Measurements from ENCODE around the gene SH3GL3. TPM values are rescaled to one million over a fixed set of nuclear protein-coding genes. Genes with fewer than 3 reads are reported as not detected.

SH3GL3 gene
- total and polyA plus RNA-seq, 2 donors: 2.9 to 8.9 TPM

DNA sequence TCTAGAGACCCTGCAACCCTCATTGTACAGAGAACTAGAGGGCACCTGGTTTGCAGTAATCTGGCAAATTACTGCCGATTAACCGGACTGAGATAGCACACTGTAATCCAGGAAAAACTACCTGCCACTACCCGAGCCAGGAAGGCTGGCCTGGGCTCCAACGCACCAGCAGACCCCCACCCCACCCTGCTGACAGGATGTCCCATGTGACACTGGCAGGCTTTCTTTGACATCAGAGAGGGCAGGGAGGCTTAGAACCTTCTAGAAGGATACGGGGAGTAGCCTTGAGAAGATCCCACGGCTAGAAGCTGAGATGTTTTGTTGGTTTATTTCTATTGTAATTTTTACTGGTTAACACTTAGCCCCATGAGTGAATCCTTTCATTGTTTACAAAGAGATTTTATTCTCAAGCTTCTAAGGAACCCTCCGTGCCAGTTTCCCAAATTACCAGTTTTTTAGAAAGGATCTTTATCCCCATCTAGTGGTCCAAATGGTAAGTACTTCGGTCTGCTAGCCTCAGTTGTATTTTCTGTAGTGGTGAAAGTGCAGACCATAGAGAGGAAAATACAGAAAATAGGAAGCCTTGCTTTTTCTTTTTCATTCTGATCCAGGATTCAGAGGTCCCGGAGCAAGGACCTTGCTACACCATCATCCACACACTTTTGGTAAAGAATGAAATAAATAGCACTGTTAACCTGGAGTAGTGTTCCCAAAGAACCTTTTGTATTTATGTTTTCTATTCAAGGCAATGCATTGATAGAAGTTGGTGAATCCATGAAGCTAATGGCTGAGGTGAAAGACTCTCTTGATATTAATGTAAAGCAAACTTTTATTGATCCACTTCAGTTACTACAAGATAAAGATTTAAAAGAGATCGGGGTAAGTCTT lies 124.9 kb downstream of the SH3GL3 start:
- Histone ChIP-seq H3K27ac (ENCODE audit: low read depth) (no peak overlapping the region), H3K4me1 (ENCODE audit: insufficient read depth) (no peaks in the 10 kb centered on the region), H3K4me3 (ENCODE audit: low read depth, low read length) (no peak overlapping the region), H3K36me3 (ENCODE audit: insufficient read depth) (no peaks in the 10 kb centered on the region)
- no peak for DNase-seq (ENCODE audit: extremely low spot score)
- WGBS: 52% methylated on average over 10 of the region's 10 CpGs

DNA sequence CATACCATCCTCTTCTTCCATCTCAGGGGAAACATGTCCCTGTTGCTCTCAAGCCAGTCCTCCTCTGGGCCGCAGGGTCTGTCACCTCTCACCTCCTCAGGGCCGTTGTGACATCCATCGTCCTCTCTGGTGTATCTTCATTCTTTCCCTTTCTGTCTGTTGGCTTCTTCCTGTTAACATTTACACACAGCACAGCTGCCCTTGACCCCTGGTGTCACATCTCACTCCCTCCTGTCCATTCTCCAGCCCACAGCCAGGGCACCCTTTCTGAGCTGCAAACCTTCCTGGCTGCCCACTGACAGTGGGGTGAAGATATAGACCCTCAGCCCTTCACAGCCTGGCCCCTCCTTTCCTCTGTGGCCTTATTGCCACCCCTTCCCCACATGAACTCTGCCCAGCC lies 127.2 kb downstream of the SH3GL3 start:
- H3K27ac ChIP-seq (ENCODE audit: low read depth): no peak overlapping the region
- 78% methylated on average over 3 of the region's 3 CpGs for WGBS
- no peaks in the 10 kb centered on the region for H3K36me3 ChIP-seq (ENCODE audit: insufficient read depth)
- no peaks in the 10 kb centered on the region for H3K4me1 ChIP-seq (ENCODE audit: insufficient read depth)
- H3K4me3 ChIP-seq (ENCODE audit: low read depth, low read length): no peak overlapping the region
- no peak for DNase-seq (ENCODE audit: extremely low spot score)

DNA sequence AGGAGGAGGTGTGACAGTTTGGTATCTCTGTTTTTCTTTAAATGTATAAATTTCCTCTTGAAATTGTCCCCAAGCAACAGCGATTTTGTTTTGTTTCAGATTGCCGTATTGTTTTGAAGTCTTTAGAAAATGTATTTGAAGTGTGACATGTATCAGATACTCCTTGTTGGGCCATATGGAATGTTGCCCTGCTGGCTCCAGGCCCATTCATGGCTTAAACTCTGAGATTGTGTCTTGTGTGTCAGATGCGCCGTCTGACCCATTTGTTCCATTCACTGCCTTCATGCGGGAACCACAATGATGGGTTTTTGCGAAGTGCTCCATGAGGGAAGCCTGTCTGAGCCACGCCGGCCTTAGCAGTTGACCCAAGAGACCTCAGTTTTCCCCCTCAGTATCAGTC lies 131.6 kb downstream of the SH3GL3 start:
- Histone ChIP-seq H3K36me3 (ENCODE audit: insufficient read depth) (no peaks in the 10 kb centered on the region), H3K27ac (ENCODE audit: low read depth) (no peak overlapping the region), H3K4me1 (ENCODE audit: insufficient read depth) (no peaks in the 10 kb centered on the region), H3K4me3 (ENCODE audit: low read depth, low read length) (no peak overlapping the region)
- 91% methylated on average over 8 of the region's 8 CpGs for WGBS
- no peak for DNase-seq (ENCODE audit: extremely low spot score)

DNA sequence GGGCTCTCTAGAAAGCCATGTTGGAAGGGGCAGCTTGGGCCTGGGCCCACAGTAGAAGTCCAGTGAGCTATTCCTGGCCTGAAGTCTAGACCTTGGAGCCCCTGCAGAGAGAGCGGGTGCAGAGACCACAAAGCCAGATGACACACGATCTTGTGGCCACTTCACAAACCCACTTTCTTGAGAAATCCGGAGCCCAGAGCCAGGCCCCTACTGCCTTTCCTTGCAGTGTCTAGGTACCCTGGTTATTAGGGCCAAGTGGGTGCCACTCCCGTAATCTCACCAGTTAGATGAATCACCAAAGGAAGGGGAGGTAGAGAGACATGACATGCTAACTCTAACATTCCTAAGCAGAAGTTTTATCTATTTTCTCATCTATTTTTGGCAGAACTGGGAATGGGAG lies 134.2 kb downstream of the SH3GL3 start:
- DNase-seq (ENCODE audit: extremely low spot score): no peak
- Histone ChIP-seq H3K4me1 (ENCODE audit: insufficient read depth) (no peaks in the 10 kb centered on the region), H3K36me3 (ENCODE audit: insufficient read depth) (no peaks in the 10 kb centered on the region), H3K4me3 (ENCODE audit: low read depth, low read length) (no peak overlapping the region), H3K27ac (ENCODE audit: low read depth) (no peak overlapping the region)
- WGBS: 93% methylated on average over 4 of the region's 4 CpGs

DNA sequence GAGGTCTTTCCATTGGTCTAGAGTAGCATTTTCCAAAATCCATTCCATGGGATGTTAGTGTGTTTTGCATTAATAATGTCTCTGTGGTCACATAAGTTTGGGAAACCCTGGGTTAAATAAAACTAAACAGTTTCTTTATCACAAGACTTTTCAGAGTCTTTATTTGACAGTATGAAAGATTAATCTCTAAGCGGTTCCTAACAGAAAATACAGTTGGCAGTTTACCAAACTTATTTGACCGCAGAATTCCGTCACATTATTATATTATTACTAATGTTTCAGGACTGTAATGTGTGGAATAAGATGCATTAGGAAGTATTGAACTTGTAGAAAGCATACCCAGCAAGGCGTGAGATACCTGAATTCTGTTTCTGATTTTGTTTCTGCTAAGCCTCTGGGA lies 135.2 kb downstream of the SH3GL3 start:
- Histone ChIP-seq H3K4me3 (ENCODE audit: low read depth, low read length) (no peak overlapping the region), H3K27ac (ENCODE audit: low read depth) (no peak overlapping the region), H3K36me3 (ENCODE audit: insufficient read depth) (no peaks in the 10 kb centered on the region), H3K4me1 (ENCODE audit: insufficient read depth) (no peaks in the 10 kb centered on the region)
- DNase-seq (ENCODE audit: extremely low spot score): no peak
- 50% methylated on average over 4 of the region's 4 CpGs for whole genome bisulfite sequencing

DNA sequence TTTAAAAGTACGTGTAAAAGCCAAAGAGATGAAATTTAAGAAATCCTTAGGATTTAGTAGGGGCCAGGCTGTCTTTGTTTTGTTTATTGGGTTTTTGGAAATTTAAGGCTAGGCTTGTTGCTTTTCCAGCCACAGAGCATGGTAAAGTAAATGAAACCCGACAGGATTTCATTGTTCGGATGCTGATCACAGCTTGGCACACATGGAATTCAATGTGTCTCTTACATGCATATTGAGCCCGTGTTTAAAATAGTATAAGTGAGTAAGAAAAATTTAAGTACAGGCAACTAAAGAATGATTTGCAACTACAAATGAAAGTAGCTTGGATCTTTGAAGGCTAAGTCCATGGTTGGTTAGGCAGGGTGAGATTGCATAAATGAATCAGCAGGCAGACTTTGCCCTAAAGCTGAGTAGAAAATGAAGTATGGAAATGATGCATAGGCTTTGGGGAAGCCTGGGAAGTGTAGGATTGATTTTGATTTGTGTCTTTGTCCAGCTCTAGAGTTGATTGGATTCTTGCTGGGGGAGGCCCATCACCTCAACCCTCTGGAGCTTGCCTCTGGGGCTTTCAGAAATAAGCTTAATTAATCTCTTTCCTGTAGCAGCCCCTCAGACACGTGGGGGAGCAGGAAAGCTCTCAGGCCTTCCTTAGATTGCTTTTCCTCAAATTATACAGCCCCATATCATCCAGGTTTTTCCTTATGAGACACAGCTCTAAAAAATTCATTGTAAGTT lies 138.6 kb downstream of the SH3GL3 start:
- Histone ChIP-seq H3K36me3 (ENCODE audit: insufficient read depth) (no peaks in the 10 kb centered on the region), H3K27ac (ENCODE audit: low read depth) (no peak overlapping the region), H3K4me3 (ENCODE audit: low read depth, low read length) (no peak overlapping the region), H3K4me1 (ENCODE audit: insufficient read depth) (no peaks in the 10 kb centered on the region)
- DNase-seq (ENCODE audit: extremely low spot score): no peak
- WGBS: 55% methylated on average over 5 of the region's 5 CpGs

DNA sequence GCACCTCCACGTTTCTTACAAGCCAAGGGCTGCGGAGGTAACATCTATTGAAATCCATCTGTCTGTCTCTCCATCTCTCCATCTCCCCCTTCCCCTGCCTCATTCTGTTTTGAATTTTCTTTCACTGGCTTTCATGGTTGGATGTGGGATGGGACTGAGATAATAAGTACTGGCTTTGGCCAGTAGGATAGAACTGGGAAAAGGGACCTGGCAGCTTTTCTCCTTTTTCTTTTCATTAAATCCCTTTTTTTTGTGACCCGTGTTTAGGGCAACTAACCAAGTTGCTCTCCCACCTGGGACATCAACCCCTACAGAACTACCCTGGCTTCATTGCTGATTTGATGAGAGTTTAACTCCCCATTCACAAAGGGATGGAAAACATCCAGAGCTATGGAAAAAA lies 139.9 kb downstream of the SH3GL3 start:
- H3K4me3 ChIP-seq (ENCODE audit: low read depth, low read length): no peak overlapping the region
- no peak for DNase-seq (ENCODE audit: extremely low spot score)
- H3K27ac ChIP-seq (ENCODE audit: low read depth): no peak overlapping the region
- WGBS: 74% methylated on average over 3 of the region's 3 CpGs
- no peaks in the 10 kb centered on the region for H3K4me1 ChIP-seq (ENCODE audit: insufficient read depth)
- no peaks in the 10 kb centered on the region for H3K36me3 ChIP-seq (ENCODE audit: insufficient read depth)

DNA sequence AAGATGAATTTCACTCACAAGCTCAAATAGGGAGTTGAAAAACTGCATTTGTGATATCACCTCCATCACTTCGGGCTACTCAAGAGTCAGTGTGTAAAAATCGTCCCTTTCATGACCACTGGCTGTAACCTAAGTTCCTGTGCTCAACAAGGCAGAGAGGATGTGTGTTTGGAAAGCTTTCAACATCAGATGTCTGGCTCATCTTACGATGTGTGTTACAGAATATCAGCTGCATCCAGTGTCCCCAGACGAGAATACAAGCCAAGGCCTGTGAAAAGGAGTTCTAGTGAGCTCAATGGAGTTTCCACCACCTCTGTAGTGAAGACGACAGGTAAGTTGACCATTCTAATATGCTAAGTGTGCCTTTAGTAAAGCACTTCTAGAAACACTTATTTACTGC lies 141.3 kb downstream of the SH3GL3 start:
- Histone ChIP-seq H3K4me3 (ENCODE audit: low read depth, low read length) (no peak overlapping the region), H3K36me3 (ENCODE audit: insufficient read depth) (no peaks in the 10 kb centered on the region), H3K27ac (ENCODE audit: low read depth) (no peak overlapping the region), H3K4me1 (ENCODE audit: insufficient read depth) (no peaks in the 10 kb centered on the region)
- no peak for DNase-seq (ENCODE audit: extremely low spot score)
- 72% methylated on average over 5 of the region's 5 CpGs for WGBS

DNA sequence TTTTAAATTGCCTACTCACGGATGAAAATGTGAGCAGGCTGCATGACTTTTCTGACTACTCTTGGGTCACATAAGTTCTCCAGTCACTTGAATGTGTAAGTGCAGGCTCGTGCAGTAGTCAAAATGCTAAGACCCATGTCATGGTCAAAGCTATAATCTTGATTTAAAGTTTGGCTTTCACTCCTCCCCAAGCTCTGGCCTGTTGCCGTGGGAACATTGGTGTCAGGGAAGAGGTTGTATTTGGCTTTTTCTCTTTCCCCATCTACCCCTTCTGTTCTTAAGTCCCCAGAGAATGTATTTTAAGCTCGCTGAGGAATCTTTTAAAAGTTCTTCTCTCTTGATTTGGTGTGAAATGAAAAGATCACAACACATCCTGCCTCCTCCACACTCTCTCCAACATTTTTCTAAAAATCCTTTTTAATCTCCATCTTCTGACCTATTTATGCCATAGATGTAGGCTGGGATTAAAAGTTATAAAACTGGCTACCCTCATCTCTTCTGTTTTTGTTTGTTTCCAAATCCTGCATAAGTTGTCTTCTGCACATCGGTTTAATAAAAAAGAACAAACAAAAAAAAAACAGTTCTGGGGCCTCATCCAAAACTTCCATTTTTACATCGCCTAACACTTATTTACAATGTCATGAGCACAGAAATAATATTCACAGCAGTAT lies 145.4 kb downstream of the SH3GL3 start:
- Histone ChIP-seq H3K4me1 (ENCODE audit: insufficient read depth) (no peaks in the 10 kb centered on the region), H3K4me3 (ENCODE audit: low read depth, low read length) (no peak overlapping the region), H3K36me3 (ENCODE audit: insufficient read depth) (no peaks in the 10 kb centered on the region), H3K27ac (ENCODE audit: low read depth) (no peak overlapping the region)
- no peak for DNase-seq (ENCODE audit: extremely low spot score)
- WGBS: 28% methylated on average over 6 of the region's 6 CpGs

DNA sequence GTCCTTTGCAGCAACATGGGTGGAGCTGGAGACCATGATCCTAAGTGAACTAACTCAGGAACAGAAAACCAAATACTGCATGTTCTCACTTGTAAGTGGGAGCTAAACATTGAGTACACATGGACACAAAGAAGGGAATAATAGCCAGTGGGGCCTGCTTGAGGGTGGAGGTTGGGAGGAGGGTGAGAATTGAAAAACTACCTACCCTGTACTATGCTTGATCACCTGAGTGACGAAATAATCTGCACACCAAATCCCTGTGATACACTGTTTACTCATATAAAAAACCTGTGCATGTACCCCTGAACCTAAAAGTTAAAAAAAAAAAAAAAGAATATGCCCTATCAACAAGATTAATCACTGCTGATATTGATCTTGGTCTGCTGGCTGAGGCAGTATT lies 148.1 kb downstream of the SH3GL3 start:
- 85% methylated on average over 1 of the region's 1 CpG for WGBS

DNA sequence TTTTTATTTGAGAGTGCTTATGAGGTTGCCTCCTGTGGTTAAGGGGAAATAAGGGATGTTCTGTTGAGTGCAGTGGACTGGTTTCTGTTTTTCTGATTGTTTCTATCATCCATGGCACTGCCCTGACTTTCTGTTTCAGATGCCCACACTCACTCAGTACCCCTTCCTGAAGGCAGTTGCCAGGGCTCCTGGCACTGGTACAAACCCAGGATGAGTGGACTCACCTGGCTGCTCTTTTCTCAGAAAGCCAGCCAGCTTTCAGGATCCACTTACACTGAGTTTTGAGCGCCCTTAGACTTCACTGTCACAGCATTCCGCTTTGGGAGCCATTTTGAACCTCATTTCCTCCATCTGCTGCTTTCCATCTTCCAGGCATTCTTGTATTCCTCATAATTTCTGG lies 150.9 kb downstream of the SH3GL3 start:
- 96% methylated on average over 2 of the region's 2 CpGs for WGBS
- Histone ChIP-seq H3K4me1 (ENCODE audit: insufficient read depth) (no peaks in the 10 kb centered on the region), H3K36me3 (ENCODE audit: insufficient read depth) (no peaks in the 10 kb centered on the region), H3K27ac (ENCODE audit: low read depth) (no peak overlapping the region), H3K4me3 (ENCODE audit: low read depth, low read length) (no peak overlapping the region)
- DNase-seq (ENCODE audit: extremely low spot score): no peak

More for the DNA sequence above, 148.1 kb downstream of the SH3GL3 start:
- H3K4me1 ChIP-seq (ENCODE audit: insufficient read depth): no peaks in the 10 kb centered on the region
- H3K36me3 ChIP-seq (ENCODE audit: insufficient read depth): no peaks in the 10 kb centered on the region
- DNase-seq (ENCODE audit: extremely low spot score): no peak
- no peak overlapping the region for H3K4me3 ChIP-seq (ENCODE audit: low read depth, low read length)
- no peak overlapping the region for H3K27ac ChIP-seq (ENCODE audit: low read depth)

DNA sequence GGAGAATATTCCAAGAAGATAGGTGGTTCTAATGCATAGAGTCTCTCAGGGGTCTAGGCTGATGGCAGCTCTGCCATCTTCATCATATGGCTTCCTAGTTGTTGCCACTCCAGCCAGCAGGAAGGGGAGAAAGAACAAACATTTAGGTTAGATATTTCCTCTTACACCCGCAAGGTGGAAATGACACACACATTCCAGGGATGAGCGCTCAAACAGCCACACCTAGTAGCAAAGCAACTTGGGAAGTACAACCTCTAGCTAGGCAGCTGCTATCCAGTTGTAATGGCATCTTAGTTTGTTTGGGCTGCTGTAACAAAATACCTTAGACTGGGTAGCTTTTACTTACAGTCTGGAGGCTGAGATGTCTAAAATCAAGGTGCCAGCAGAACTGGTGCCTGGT lies 154.9 kb downstream of the SH3GL3 start:
- no peaks in the 10 kb centered on the region for H3K36me3 ChIP-seq (ENCODE audit: insufficient read depth)
- WGBS: 91% methylated on average over 2 of the region's 2 CpGs
- no peak overlapping the region for H3K4me3 ChIP-seq (ENCODE audit: low read depth, low read length)
- no peaks in the 10 kb centered on the region for H3K4me1 ChIP-seq (ENCODE audit: insufficient read depth)
- no peak overlapping the region for H3K27ac ChIP-seq (ENCODE audit: low read depth)
- no peak for DNase-seq (ENCODE audit: extremely low spot score)

DNA sequence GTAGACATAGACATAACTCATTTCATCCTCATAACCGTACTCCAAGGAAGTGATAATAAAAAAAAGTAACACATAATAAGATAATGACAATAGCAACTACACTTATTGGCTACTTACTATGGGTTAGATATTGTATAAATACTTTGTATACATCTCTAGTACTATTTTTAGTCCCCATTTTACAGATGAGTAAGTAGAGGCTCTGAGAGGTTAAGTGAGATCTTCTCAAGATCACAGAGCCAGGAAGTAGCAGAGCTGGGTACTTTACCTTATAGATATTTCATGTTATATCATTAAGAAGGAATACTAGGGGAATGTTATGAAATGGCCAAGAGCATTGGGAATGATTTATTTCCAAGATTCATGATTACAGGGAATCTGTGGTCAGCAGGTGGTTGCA lies 157.4 kb downstream of the SH3GL3 start:
- WGBS: 96% methylated on average over 1 of the region's 1 CpG
- Histone ChIP-seq H3K4me3 (ENCODE audit: low read depth, low read length) (no peak overlapping the region), H3K36me3 (ENCODE audit: insufficient read depth) (no peaks in the 10 kb centered on the region), H3K27ac (ENCODE audit: low read depth) (no peak overlapping the region), H3K4me1 (ENCODE audit: insufficient read depth) (no peaks in the 10 kb centered on the region)
- DNase-seq (ENCODE audit: extremely low spot score): no peak
